Fibroblast of the aortic adventitia (primary cell): Measurements from ENCODE around the gene REXO4. TPM values are rescaled to one million over a fixed set of nuclear protein-coding genes. Genes with fewer than 3 reads are reported as not detected.

Experiments
- DNase-seq: peaks from one replicate; pipeline ENCODE4 v3.0.0-alpha.2; 2010; ENCODE audit warnings: low read depth
- H3K4me3 ChIP-seq: 2 replicates; pipeline ENCODE4 v1.5.1; 2011; ENCODE audit warnings: low read depth, mild to moderate bottlenecking, control low read depth, low read length, moderate library complexity
- CTCF ChIP-seq: IDR thresholded peaks from 2 replicates; pipeline ENCODE4 v1.5.1; 2011; ENCODE audit warnings: mild to moderate bottlenecking, low read length, control low read depth, inconsistent platforms; ENCODE audit not compliant: insufficient read depth
- total RNA-seq: library from RNA; depleted of rRNA; stranded (reverse); fragments of >200 nt; gene quantifications from 2 replicates; pipeline ENCODE4 v1.2.3, GENCODE V29; 2012; ENCODE audit warnings: low replicate concordance

The REXO4 gene
- 11.7 and 73.3 TPM in 2 replicates for total RNA-seq

GRCh38 chr9:133417541-133418461 is at the start of gene REXO4:
TSS of gene REXO4 (minus strand) at chr9:133418010. CDS start at chr9:133417844, 166 bp downstream.
- DNase-seq = peak; percentile 88
- TF ChIP-seq CTCF = no peak
- peak within 1 kb of the TSS; percentile 89 for H3K4me3 ChIP-seq

GRCh38 chr9:133467101-133467500 is 49.3 kb upstream of the REXO4 start:
- no peak overlapping the region for H3K4me3 ChIP-seq
- no peak for DNase-seq
- TF ChIP-seq CTCF = no peak

GRCh38 chr9:133465984-133466383 is 48.2 kb upstream of the REXO4 start:
- no peak for TF ChIP-seq CTCF
- DNase-seq = no peak
- H3K4me3 ChIP-seq = no peak overlapping the region

GRCh38 chr9:133464638-133465037 is 46.8 kb upstream of the REXO4 start:
- no peak for TF ChIP-seq CTCF
- no peak for DNase-seq

GRCh38 chr9:133463864-133464615 is 46.2 kb upstream of the REXO4 start:
- no peak overlapping the region for H3K4me3 ChIP-seq
- no peak for DNase-seq
- no peak for TF ChIP-seq CTCF

More at GRCh38 chr9:133464638-133465037, 46.8 kb upstream of the REXO4 start:
- H3K4me3 ChIP-seq = no peak overlapping the region

GRCh38 chr9:133463234-133463863 is 45.5 kb upstream of the REXO4 start:
- no peak overlapping the region for H3K4me3 ChIP-seq
- no peak for TF ChIP-seq CTCF
- no peak for DNase-seq
